Smooth muscle cell (in vitro differentiated cells): Measurements from ENCODE around the gene CCDC92B. TPM values are rescaled to one million over a fixed set of nuclear protein-coding genes. Genes with fewer than 3 reads are reported as not detected.

Experiments
- DNase-seq: peaks from one replicate; lab custom pipeline; 2025; ENCODE audit not compliant: unreplicated experiment; lab: John Stamatoyannopoulos, UW
- H2AFZ ChIP-seq: fragments of 200-600 bp; sonication (generic); 2 replicates; pipeline ENCODE4 v1.6.0; 2016; ENCODE audit warnings: antibody characterized with exemption, low read depth, mild to moderate bottlenecking
- H3F3A ChIP-seq: fragments of 200-600 bp; sonication (generic); 2 replicates; pipeline ENCODE4 v1.6.0; 2017; ENCODE audit warnings: antibody characterized with exemption, low read depth
- H3K27ac ChIP-seq: fragments of 200-600 bp; sonication (generic); 2 replicates; pipeline ENCODE4 v1.5.1; 2016; ENCODE audit warnings: low read depth, mild to moderate bottlenecking
- H3K27me3 ChIP-seq: fragments of 200-600 bp; sonication (generic); 2 replicates; pipeline ENCODE4 v1.6.1; 2016; ENCODE audit warnings: low read depth, mild to moderate bottlenecking
- H3K36me3 ChIP-seq: fragments of 200-600 bp; sonication (generic); 2 replicates; pipeline ENCODE4 v1.5.1; 2016; ENCODE audit warnings: low read depth
- H3K4me1 ChIP-seq: fragments of 200-600 bp; sonication (generic); 2 replicates; pipeline ENCODE4 v1.5.1; 2016; ENCODE audit warnings: low read depth
- H3K4me2 ChIP-seq: fragments of 200-600 bp; sonication (generic); 2 replicates; pipeline ENCODE4 v1.6.0; 2016; ENCODE audit warnings: mild to moderate bottlenecking
- H3K4me3 ChIP-seq: fragments of 200-600 bp; sonication (generic); 2 replicates; pipeline ENCODE4 v1.5.1; 2016; ENCODE audit warnings: mild to moderate bottlenecking
- H3K79me2 ChIP-seq: fragments of 200-600 bp; sonication (generic); 2 replicates; pipeline ENCODE4 v1.6.0; 2016; ENCODE audit warnings: low read depth, mild to moderate bottlenecking
- H3K9ac ChIP-seq: fragments of 200-600 bp; sonication (generic); 2 replicates; pipeline ENCODE4 v1.6.0; 2016; ENCODE audit warnings: low read depth
- H3K9me3 ChIP-seq: fragments of 200-600 bp; sonication (generic); replicated peaks from 2 replicates; pipeline ENCODE4 v1.5.1; 2016; ENCODE audit warnings: low read depth
- H4K20me1 ChIP-seq: fragments of 200-600 bp; sonication (generic); 2 replicates; pipeline ENCODE4 v1.6.0; 2016; ENCODE audit warnings: low read depth
- WGBS: methylation state at CpG from one replicate; pipeline ENCODE4 v1.1.7; 2016; ENCODE audit warnings: low lambda C conversion rate; 5-methylcytosine and 5-hydroxymethylcytosine counted together
- polyA plus RNA-seq: library from polyadenylated mRNA; unstranded; fragments of >200 nt; fragmentation: Nextera tagmentation; extraction: Ambion mirVana; gene quantifications from 2 replicates; pipeline ENCODE4 v1.2.1, GENCODE V29; 2016
- total RNA-seq: library from RNA; depleted of rRNA; stranded (reverse); fragments of >200 nt; gene quantifications from 2 replicates; pipeline ENCODE4 v1.2.3, GENCODE V29; 2014
- TF ChIP-seq, protein P1 (sequence below): fragments of 200-600 bp; sonication (generic); IDR thresholded peaks from 2 replicates; pipeline ENCODE4 v1.5.1; 2017; ENCODE audit warnings: borderline replicate concordance, mild to moderate bottlenecking, antibody characterized with exemption; ENCODE audit not compliant: insufficient read depth, poor library complexity, severe bottlenecking

The CCDC92B gene
- total and polyA plus RNA-seq, 2 experiments from 2014 or later, result not detected

DNA sequence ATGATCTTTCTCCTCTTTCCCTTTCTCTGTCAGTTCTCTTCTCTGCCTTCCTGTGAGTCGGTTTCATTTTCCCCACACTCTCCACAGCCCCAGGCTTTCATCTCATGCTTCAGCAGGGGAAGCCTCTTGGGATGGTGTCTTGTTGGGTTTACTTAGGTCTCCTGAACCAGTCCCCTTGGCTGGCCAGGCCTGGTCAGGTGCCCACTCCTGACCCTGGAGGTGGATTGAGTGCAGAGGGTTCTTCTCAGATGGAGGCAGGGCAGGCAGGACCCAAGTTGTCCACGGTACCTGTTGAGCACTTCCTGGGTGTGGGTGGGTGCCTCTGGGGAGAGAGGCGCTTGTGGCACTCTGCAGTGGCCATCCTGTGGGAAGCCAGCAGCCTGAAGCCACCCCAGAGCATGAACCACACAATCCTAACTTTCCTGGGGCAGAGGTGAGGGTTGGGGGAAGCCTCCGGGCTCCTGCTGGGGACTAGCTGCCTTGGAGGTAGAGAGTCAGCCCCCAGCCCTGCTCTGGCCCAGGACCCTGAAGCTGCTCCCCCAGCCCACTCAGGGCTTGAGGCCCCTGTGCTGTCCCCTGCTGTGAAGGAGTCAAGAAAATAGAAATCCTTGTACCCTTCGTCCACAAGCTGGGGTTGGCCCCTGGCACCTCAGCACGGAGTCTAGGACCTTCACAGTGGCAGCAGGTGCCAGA, 44.8 kb upstream of the CCDC92B start:
- H2AFZ ChIP-seq, result no peak overlapping the region
- WGBS, result 89% methylated on average over 6 of the region's 6 CpGs
- H3K4me2 ChIP-seq, result no peak overlapping the region
- TF ChIP-seq, protein P1, sequence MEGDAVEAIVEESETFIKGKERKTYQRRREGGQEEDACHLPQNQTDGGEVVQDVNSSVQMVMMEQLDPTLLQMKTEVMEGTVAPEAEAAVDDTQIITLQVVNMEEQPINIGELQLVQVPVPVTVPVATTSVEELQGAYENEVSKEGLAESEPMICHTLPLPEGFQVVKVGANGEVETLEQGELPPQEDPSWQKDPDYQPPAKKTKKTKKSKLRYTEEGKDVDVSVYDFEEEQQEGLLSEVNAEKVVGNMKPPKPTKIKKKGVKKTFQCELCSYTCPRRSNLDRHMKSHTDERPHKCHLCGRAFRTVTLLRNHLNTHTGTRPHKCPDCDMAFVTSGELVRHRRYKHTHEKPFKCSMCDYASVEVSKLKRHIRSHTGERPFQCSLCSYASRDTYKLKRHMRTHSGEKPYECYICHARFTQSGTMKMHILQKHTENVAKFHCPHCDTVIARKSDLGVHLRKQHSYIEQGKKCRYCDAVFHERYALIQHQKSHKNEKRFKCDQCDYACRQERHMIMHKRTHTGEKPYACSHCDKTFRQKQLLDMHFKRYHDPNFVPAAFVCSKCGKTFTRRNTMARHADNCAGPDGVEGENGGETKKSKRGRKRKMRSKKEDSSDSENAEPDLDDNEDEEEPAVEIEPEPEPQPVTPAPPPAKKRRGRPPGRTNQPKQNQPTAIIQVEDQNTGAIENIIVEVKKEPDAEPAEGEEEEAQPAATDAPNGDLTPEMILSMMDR, result no peak
- no peak overlapping the region for H3K27ac ChIP-seq
- H3K9me3 ChIP-seq, result no peaks in the 10 kb centered on the region
- no peaks in the 10 kb centered on the region for H3K36me3 ChIP-seq
- H3K9ac ChIP-seq, result no peak overlapping the region
- H3F3A ChIP-seq, result no peaks in the 10 kb centered on the region
- no peak for DNase-seq
- no peaks in the 10 kb centered on the region for H4K20me1 ChIP-seq
- H3K4me1 ChIP-seq, result no peaks in the 10 kb centered on the region
- H3K4me3 ChIP-seq, result no peak overlapping the region
- H3K27me3 ChIP-seq, result no peaks in the 10 kb centered on the region
- no peaks in the 10 kb centered on the region for H3K79me2 ChIP-seq

DNA sequence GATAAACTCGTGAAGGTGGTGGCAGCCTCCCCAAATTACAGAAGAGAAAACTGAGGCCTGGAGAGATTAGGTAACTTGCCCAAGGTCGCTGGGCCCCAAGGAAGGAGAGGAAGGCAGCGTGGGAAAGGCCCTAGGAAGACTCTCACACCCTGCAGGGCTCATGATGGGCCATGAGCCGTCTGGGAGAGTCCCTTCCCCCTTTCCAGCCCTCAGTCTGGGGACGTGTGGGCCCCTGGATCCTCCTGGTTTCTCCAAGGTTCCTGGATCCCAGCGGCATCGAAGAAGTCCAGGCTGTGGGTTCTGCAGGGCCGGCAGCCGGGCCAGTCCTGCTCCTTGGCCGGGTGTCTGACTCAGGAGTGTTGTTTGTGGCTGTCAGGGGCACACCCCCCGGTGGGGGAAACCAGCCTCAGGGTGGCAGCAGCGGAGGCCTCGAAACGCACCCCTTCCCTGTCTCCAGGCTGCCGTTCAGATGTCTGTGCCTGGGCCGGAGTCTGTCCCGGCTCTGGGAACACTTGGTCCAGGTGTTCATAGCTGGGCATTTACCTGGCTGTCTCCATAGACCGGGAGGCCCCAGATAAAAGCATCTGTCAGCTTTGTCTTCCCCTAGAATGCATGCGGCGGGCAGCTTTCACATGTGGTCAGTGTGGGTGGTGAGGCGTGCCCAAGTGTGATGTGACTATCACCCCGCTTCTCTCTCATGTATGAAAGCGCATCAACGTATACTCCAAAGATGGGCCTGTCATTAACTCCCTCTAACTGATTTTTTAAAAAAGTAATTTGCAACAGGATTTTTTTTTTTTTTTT, 43.1 kb upstream of the CCDC92B start:
- Histone ChIP-seq H3K27me3 (no peaks in the 10 kb centered on the region), H3K4me1 (no peaks in the 10 kb centered on the region), H3K9me3 (no peaks in the 10 kb centered on the region), H3K27ac (no peak overlapping the region), H3F3A (no peaks in the 10 kb centered on the region), H3K36me3 (no peaks in the 10 kb centered on the region), H3K79me2 (no peaks in the 10 kb centered on the region), H4K20me1 (no peaks in the 10 kb centered on the region), H3K4me3 (no peak overlapping the region), H2AFZ (no peak overlapping the region), H3K4me2 (no peak overlapping the region), H3K9ac (no peak overlapping the region)
- DNase-seq, result no peak
- WGBS, result 78% methylated on average over 24 of the region's 24 CpGs
- TF ChIP-seq, protein P1, result no peak

DNA sequence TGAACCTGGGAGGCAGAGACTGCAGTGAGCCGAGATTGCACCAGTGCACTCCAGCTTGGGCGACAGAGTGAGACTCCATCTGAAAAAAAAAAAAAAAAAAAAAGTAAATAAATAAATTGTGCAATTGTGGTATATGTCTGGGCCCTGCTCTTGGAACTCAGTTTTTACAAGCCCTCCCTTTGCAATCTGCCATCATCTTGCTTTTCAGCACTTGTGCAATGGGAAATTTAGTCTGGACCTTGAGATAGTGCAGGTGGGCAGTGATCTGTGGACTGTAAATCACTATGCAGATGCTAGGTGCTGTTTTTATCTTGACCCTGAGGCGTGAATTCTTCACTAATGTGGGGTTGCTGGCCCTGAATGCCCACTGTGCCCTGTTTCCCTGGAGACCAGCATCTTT, 40.2 kb upstream of the CCDC92B start:
- WGBS, result 81% methylated on average over 3 of the region's 3 CpGs
- Histone ChIP-seq H3K27ac (no peak overlapping the region), H3K4me1 (no peaks in the 10 kb centered on the region), H3K9me3 (no peaks in the 10 kb centered on the region), H3F3A (no peaks in the 10 kb centered on the region), H3K9ac (no peak overlapping the region), H3K27me3 (no peaks in the 10 kb centered on the region), H2AFZ (no peak overlapping the region), H3K79me2 (no peaks in the 10 kb centered on the region), H3K4me2 (no peak overlapping the region), H3K36me3 (no peaks in the 10 kb centered on the region), H4K20me1 (no peaks in the 10 kb centered on the region), H3K4me3 (no peak overlapping the region)
- DNase-seq, result no peak
- TF ChIP-seq, protein P1, result no peak
